HFF-Myc (cell line): ENCODE results near the gene FOXR2.

ENCODE experiments used
- DNase-seq: peaks from one replicate; pipeline ENCODE4 v3.0.0-alpha.2; 2011; ENCODE audit warnings: low read depth; ENCODE audit errors: extremely low read depth
- H3K4me3 ChIP-seq: replicated peaks from 2 replicates; pipeline ENCODE4 v1.5.1; 2011; ENCODE audit warnings: low read depth, mild to moderate bottlenecking, control low read depth, low read length
- TF ChIP-seq, protein P1 (sequence below): IDR thresholded peaks from 2 replicates; pipeline ENCODE4 v1.5.1; 2012; ENCODE audit warnings: mild to moderate bottlenecking, low read depth, low read length, control low read depth; ENCODE audit errors: missing control alignments

FOXR2 gene

GRCh38 chrX:55624403-55624802, 1.2 kb downstream of the FOXR2 start:
- TF ChIP-seq, protein P1, sequence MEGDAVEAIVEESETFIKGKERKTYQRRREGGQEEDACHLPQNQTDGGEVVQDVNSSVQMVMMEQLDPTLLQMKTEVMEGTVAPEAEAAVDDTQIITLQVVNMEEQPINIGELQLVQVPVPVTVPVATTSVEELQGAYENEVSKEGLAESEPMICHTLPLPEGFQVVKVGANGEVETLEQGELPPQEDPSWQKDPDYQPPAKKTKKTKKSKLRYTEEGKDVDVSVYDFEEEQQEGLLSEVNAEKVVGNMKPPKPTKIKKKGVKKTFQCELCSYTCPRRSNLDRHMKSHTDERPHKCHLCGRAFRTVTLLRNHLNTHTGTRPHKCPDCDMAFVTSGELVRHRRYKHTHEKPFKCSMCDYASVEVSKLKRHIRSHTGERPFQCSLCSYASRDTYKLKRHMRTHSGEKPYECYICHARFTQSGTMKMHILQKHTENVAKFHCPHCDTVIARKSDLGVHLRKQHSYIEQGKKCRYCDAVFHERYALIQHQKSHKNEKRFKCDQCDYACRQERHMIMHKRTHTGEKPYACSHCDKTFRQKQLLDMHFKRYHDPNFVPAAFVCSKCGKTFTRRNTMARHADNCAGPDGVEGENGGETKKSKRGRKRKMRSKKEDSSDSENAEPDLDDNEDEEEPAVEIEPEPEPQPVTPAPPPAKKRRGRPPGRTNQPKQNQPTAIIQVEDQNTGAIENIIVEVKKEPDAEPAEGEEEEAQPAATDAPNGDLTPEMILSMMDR = no peak
- H3K4me3 ChIP-seq = no peak overlapping the region

GRCh38 chrX:55636109-55636508, 12.9 kb downstream of the FOXR2 start:
- DNase-seq = no peak
- H3K4me3 ChIP-seq = no peak overlapping the region
- TF ChIP-seq, protein P1 = no peak

More at GRCh38 chrX:55624403-55624802, 1.2 kb downstream of the FOXR2 start:
- DNase-seq = no peak

DNA sequence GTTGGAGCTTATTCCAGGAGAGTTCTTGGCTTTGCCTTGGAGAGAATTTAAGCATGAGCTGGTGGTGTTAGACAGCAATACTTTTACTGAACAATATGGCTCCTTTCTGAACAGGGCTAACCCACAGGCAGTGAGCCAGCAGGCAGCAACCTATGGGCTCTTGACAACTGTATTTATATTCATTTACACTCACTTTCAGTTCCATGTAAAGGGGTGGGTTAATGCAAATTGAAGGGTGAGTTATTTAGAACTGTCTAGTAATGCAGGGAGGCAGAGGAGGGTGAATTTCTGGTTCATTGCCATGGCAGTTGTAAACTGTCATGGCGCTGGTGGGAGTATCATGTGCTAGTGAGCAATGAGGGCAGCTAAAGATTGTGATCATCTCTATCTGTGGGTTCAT, 15.7 kb downstream of the FOXR2 start:
- no peak overlapping the region for H3K4me3 ChIP-seq
- TF ChIP-seq, protein P1 = no peak
- DNase-seq = no peak

- H3K4me3 ChIP-seq = no peak overlapping the region
- TF ChIP-seq, protein P1 = no peak
- DNase-seq = no peak
These were observed 17.7 kb downstream of the FOXR2 start for GRCh38 chrX:55640854-55641253.

- H3K4me3 ChIP-seq = no peak overlapping the region
- TF ChIP-seq, protein P1 = no peak
- no peak for DNase-seq
These were observed 25.2 kb downstream of the FOXR2 start for GRCh38 chrX:55648434-55648833.

DNA sequence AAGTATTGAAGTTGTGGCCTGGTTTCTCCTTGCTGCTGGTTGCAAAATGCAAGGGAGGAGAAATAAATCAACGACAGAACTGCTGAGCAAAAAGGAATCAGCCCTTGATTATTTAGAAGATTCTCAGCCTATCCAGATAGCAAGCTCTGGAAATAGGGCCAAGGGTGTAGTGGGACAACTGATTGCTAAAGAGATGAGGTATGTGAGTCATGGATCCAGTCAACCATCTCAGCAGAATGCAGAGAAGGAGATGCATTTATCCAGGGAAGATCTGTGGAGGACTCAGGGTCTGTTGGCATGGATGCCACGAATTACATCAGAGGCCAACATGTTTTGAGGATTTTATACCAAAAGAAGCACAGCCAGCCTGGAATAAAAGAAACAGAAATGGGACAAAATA, 36.7 kb downstream of the FOXR2 start:
- TF ChIP-seq, protein P1 = no peak
- DNase-seq = no peak
- no peak overlapping the region for H3K4me3 ChIP-seq

- no peak overlapping the region for H3K4me3 ChIP-seq
- no peak for DNase-seq
These were observed 40.4 kb downstream of the FOXR2 start for GRCh38 chrX:55663584-55663983.

More at GRCh38 chrX:55663584-55663983, 40.4 kb downstream of the FOXR2 start:
- TF ChIP-seq, protein P1 = no peak
